ENCODE data around the gene VDR. TPM values are rescaled to one million over a fixed set of nuclear protein-coding genes. Genes with fewer than 3 reads are reported as not detected.

Gene VDR
- total RNA-seq, 4 donors from 2014 or later = 36.7 to 47.9 (median 41.2) TPM

- no peaks in the 10 kb centered on the region for H3K4me1 ChIP-seq
- H3K9me3 ChIP-seq = no peaks in the 10 kb centered on the region
- DNase-seq (ENCODE audit: low spot score in 2 of 2) = no peak
- H3K27me3 ChIP-seq = no peaks in the 10 kb centered on the region
- H3K27ac ChIP-seq = no peak overlapping the region
- TF ChIP-seq EP300 (IDR thresholded peaks at IDR 0.05) (no peak), POLR2AphosphoS5 (IDR thresholded peaks at IDR 0.05) (no peak), CTCF (IDR thresholded peaks at IDR 0.05) (no peak), POLR2A (IDR thresholded peaks at IDR 0.05) (no peak)
- no peaks in the 10 kb centered on the region for H3K36me3 ChIP-seq
- H3K4me3 ChIP-seq = no peak overlapping the region
Observed at GRCh38 chr12:47910981-47911380, 6.2 kb upstream of the VDR start.

DNA sequence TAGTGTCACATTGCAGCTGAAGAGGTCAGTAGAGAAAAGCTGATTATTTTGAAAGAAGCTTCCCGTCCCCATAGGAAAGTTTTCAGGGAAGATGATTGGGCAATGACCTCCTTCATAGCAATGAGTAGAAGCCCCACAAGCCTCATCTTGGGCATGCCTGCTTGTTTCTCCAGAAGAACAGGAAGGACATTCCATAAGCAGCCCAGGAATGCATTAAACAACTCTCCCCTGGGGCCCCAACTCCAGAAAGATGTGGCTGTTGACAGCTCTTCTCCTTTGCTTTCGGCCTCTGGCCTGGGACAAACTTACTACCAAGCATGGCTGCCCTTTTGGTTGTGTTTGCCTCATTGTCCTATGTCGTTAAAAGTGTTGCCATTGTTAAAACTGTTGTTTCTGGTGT, 5.7 kb upstream of the VDR start:
- no peaks in the 10 kb centered on the region for H3K36me3 ChIP-seq
- no peak overlapping the region for H3K4me3 ChIP-seq
- WGBS = 76% methylated on average over 3 of the region's 3 CpGs
- H3K27me3 ChIP-seq = no peaks in the 10 kb centered on the region
- peaks cover 3% of the 10 kb centered on the region for H3K4me1 ChIP-seq
- TF ChIP-seq EP300 (IDR thresholded peaks at IDR 0.05) = no peak
- TF ChIP-seq POLR2AphosphoS5 (IDR thresholded peaks at IDR 0.05) = no peak
- TF ChIP-seq CTCF (IDR thresholded peaks at IDR 0.05) = no peak
- TF ChIP-seq POLR2A (IDR thresholded peaks at IDR 0.05) = no peak
- H3K27ac ChIP-seq = no peak overlapping the region
- no peak for DNase-seq (ENCODE audit: low spot score in 2 of 2)
- no peaks in the 10 kb centered on the region for H3K9me3 ChIP-seq

DNA sequence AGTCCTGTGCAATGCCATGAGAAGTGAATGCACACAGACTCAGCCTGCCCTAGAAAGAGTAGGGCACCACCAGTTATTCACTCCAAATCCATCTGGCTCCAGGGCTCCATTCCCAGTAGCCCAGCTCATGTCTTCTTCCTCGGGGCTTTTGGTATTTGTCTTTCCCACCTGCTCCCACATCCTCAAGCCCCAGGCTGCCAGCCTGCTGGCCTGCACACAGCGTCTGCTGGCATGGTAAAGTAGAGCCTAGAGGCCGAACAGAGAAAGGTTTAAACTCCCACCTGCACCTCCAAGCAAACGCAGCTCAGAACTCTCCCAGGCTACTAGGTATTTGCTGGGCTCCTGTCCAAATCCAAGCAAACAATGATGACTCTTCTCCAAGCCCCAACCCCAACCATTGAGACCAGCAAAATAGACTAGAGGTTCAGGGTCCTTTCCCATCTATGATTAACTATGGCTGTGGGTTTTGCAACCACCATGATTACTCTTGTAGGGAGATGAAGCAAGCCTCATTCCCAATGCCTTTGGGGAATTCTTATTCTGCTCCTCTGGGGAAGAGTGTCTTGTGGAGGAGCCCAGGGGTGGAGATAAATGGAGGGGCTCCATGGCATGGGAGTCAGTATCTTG, 5.2 kb upstream of the VDR start:
- Histone ChIP-seq H3K4me3 (no peak overlapping the region), H3K9me3 (no peaks in the 10 kb centered on the region), H3K4me1 (peaks cover 9% of the 10 kb centered on the region), H3K27ac (no peak overlapping the region), H3K27me3 (no peaks in the 10 kb centered on the region), H3K36me3 (no peaks in the 10 kb centered on the region)
- WGBS = 92% methylated on average over 4 of the region's 4 CpGs
- DNase-seq (ENCODE audit: low spot score in 2 of 2) = no peak
- TF ChIP-seq POLR2A (IDR thresholded peaks at IDR 0.05) (no peak), EP300 (IDR thresholded peaks at IDR 0.05) (no peak), CTCF (IDR thresholded peaks at IDR 0.05) (no peak), POLR2AphosphoS5 (IDR thresholded peaks at IDR 0.05) (no peak)

GRCh38 chr12:47908738-47909137, 3.9 kb upstream of the VDR start:
- Histone ChIP-seq H3K9me3 (no peaks in the 10 kb centered on the region), H3K4me1 (peaks cover 13% of the 10 kb centered on the region), H3K27me3 (no peaks in the 10 kb centered on the region), H3K27ac (no peak overlapping the region), H3K4me3 (no peak overlapping the region), H3K36me3 (no peaks in the 10 kb centered on the region)
- DNase-seq (ENCODE audit: low spot score in 2 of 2) = no peak
- TF ChIP-seq POLR2AphosphoS5 (IDR thresholded peaks at IDR 0.05) (no peak), EP300 (IDR thresholded peaks at IDR 0.05) (no peak), POLR2A (IDR thresholded peaks at IDR 0.05) (no peak), CTCF (IDR thresholded peaks at IDR 0.05) (no peak)

DNA sequence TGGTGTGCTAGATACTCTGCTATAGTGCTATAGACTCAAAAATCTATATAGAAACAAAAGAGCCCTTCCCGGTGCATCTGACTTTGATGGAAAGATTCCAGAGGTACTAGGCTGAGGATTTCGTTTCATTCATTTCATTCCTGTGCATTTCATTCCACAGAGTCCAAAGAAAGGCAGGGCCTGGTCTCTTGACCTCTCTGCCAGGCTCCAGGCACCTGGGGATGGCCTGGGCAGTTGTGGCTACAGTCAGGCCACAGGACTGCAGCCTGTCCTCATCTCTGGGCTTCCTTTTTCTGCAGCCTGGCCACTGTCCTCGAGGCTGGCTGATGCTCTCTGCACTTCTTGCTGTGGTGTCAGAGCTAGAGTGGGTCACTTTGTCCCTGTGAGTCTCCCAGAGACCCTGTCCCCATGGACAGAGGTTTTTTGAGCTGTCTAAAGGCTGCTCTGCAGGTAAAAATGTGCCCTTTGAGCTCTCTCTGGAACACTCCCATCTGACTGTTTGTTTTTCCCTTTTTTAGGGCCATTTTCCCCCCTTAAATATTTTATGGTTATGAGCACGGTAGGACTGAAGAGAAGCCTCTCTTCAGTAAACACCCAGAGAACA, 3.2 kb upstream of the VDR start:
- no peak overlapping the region for H3K4me3 ChIP-seq
- no peak for DNase-seq (ENCODE audit: low spot score in 2 of 2)
- TF ChIP-seq POLR2A (IDR thresholded peaks at IDR 0.05) (no peak), CTCF (IDR thresholded peaks at IDR 0.05) (no peak)
- no peaks in the 10 kb centered on the region for H3K36me3 ChIP-seq
- H3K4me1 ChIP-seq = peaks cover 21% of the 10 kb centered on the region
- no peaks in the 10 kb centered on the region for H3K9me3 ChIP-seq
- WGBS = 64% methylated on average over 4 of the region's 4 CpGs
- H3K27ac ChIP-seq = no peak overlapping the region
- no peaks in the 10 kb centered on the region for H3K27me3 ChIP-seq

Measured in suprapubic skin (tissue), 4 donors.